GM20431 (cell line): ENCODE measurements around the gene TBC1D22A.

Experiments used
- in situ Hi-C: fragments of 300-500 bp; cut with MseI, MboI; formaldehyde crosslinking; loops from one replicate; pipeline ENCODE4 v1.15.0; 2020; ENCODE audit warnings: low sequenced_read_pairs; ENCODE audit not compliant: unreplicated experiment

Gene TBC1D22A

DNA sequence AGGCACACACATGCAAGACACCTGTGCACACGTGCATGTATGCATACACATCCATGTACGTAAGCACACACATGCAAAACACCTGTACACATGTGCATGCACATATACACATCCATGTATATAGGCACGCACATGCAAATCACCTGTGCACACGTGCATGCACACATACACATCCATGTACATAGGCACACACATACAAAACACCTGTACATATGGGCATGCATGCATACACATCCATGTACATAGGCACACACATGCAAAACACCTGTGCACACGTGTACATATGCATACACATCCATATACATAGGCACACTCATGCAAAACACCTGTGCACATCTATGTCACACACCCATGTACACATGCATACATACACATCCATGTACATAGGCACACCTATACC, 458.3 kb downstream of the TBC1D22A start:
- in situ Hi-C loops: loop anchor here (25.0 kb wide), 1 partner anchor 1267 kb away; a partner anchor contains a TSS

DNA sequence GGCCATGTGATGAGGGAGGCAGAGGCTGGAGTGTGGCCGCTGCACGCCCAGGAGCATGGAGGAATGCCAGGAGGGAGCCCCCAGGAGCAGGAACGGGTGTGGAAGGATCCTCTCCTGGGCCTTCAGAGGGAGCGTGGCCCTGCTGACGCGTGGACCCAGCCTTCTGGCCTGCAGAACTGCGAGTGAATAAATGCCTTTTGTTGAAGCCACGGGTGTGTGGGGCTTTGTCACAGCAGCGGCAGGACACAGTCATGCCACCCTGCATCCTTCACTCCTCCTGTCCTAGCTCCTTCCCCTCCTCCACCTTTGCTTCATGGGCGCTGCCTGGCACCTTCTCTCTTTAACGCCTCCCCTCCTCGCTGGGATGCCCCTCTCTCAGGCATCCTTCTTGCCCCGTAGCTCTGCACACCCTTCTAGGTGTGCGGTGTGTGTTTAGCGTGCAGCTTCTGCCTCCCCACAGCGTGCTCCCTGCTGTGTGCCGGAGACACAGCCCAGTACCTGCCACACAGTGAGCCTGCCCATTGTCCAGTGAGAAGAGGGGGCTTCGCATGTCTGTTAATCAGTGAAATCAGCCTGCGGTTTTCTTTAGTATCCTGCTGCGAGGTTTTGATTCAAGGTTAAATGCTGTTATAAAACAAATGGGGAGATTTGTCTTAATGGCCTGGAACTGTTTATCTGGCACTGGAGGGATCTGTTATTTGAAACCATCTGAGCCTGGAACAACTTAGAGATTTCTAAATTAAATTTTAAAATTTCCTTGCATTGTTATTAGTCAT, 459.6 kb downstream of the TBC1D22A start:
- in situ Hi-C loops: loop anchor here (25.0 kb wide), 1 partner anchor 1265 kb away; a partner anchor contains a TSS
